Stimulated activated CD4-positive, alpha-beta T cell treated with anti-CD3 and anti-CD28 coated beads, Interleukin-12 subunit alpha, Interleukin-12 subunit beta, amount 100 ng/mL, for 4 hours (primary cell): ENCODE measurements around the gene ADH1C.
"Not testable (repeated sequence)": the region's sequence is repeated elsewhere in the genome, so short reads cannot be mapped to it uniquely, and the experiment has no call there.

Source experiments
- DNase-seq: peaks from one replicate; pipeline ENCODE4 v3.0.0-alpha.2; 2020

ADH1C gene

GRCh38 chr4:99356992-99357391, 4.4 kb upstream of the ADH1C start:
- no peak for DNase-seq

GRCh38 chr4:99356149-99356548, 3.6 kb upstream of the ADH1C start:
- DNase-seq: not testable (repeated sequence)

- DNase-seq: no peak
These were observed 1.1 kb downstream of the ADH1C start for GRCh38 chr4:99351487-99351886.

GRCh38 chr4:99349338-99349737, 3.2 kb downstream of the ADH1C start:
- DNase-seq: no peak

- not testable (repeated sequence) for DNase-seq
These were observed 9.9 kb downstream of the ADH1C start for GRCh38 chr4:99342624-99343023.

- no peak for DNase-seq
These were observed 11.1 kb downstream of the ADH1C start for GRCh38 chr4:99341426-99341825.

- DNase-seq: no peak
These were observed 13.4 kb downstream of the ADH1C start for GRCh38 chr4:99339172-99339571.

- DNase-seq: no peak
These were observed 16.0 kb downstream of the ADH1C start for GRCh38 chr4:99336553-99336952.

GRCh38 chr4:99334880-99335279, 17.7 kb downstream of the ADH1C start:
- DNase-seq: no peak

GRCh38 chr4:99330648-99331047, 21.9 kb downstream of the ADH1C start:
- DNase-seq: no peak

- DNase-seq: no peak
These were observed 22.7 kb downstream of the ADH1C start for GRCh38 chr4:99329876-99330275.

- no peak for DNase-seq
These were observed 27.6 kb downstream of the ADH1C start for GRCh38 chr4:99324979-99325378.

- DNase-seq: no peak
These were observed 28.2 kb downstream of the ADH1C start for GRCh38 chr4:99324361-99324760.

- DNase-seq: no peak
These were observed 28.8 kb downstream of the ADH1C start for GRCh38 chr4:99323756-99324155.

- DNase-seq: no peak
These were observed 31.0 kb downstream of the ADH1C start, which contains the start of gene ADH1B for GRCh38 chr4:99321241-99322191. Gene ADH1B, minus strand, starts transcription at chr4:99321401. Its CDS starts 70 bp downstream, at chr4:99321331.

GRCh38 chr4:99317811-99318210, 34.7 kb downstream of the ADH1C start:
- not testable (repeated sequence) for DNase-seq

GRCh38 chr4:99317354-99317753, 35.2 kb downstream of the ADH1C start:
- no peak for DNase-seq

- no peak for DNase-seq
These were observed 36.7 kb downstream of the ADH1C start for GRCh38 chr4:99315839-99316238.

GRCh38 chr4:99314211-99314610, 38.3 kb downstream of the ADH1C start:
- DNase-seq: no peak

GRCh38 chr4:99310389-99310788, 42.2 kb downstream of the ADH1C start:
- DNase-seq: no peak

- no peak for DNase-seq
These were observed 46.7 kb downstream of the ADH1C start for GRCh38 chr4:99305638-99306400.

- DNase-seq: no peak
These were observed 51.0 kb downstream of the ADH1C start for GRCh38 chr4:99301376-99302164.

GRCh38 chr4:99300934-99301333, 51.6 kb downstream of the ADH1C start:
- DNase-seq: no peak
